ENCODE results near the gene IL3. TPM values are rescaled to one million over a fixed set of nuclear protein-coding genes. Genes with fewer than 3 reads are reported as not detected.
A peak's percentile ranks its signal among the peaks of the same experiment; 100 is the strongest.

The IL3 gene
- total RNA-seq, 1 donor from 2014 or later = not detected

DNA sequence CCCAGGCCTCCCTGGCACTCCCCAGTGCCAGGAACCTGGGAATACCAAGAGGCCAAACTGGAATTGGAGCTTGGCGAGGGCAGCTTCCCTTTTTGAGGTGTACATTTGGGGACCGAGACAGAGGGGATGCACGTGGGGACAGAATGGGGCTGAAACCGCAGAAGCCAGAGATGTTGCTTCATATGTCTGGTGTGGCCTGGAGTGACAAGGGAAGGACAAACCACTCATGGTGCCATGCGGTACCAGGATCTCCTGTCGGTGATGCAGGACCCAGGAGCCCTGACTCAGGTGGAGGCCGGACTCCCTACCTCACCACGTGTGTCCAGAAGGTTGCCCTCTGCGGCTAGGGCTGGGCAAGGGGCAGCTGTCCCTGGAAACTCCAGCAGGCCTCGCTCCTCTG is 9.1 kb downstream of the IL3 start:
- H3K4me3 Mint-ChIP-seq = no peak overlapping the region
- peaks cover 4% of the 10 kb centered on the region for H3K27me3 Mint-ChIP-seq (ENCODE audit: insufficient read depth, low read depth)
- Histone ChIP-seq H3K27me3 (no peaks in the 10 kb centered on the region), H3K4me1 (no peaks in the 10 kb centered on the region), H3K4me2 (no peak overlapping the region), H3K36me3 (no peaks in the 10 kb centered on the region), H4K20me1 (ENCODE audit: low read depth) (no peaks in the 10 kb centered on the region), H3F3A (ENCODE audit: low read depth) (no peaks in the 10 kb centered on the region), H3K27ac (no peak overlapping the region), H3K79me2 (ENCODE audit: low read depth) (no peaks in the 10 kb centered on the region), H3K4me3 (no peak overlapping the region), H3K9ac (no peak overlapping the region), H3K9me3 (ENCODE audit: low read depth) (no peaks in the 10 kb centered on the region), H2AFZ (replicated peaks) (no peak overlapping the region)
- H3K9me3 Mint-ChIP-seq = no peaks in the 10 kb centered on the region
- no peak for DNase-seq (ENCODE audit: low spot score)
- H3K27ac Mint-ChIP-seq = no peak overlapping the region
- no peaks in the 10 kb centered on the region for H3K4me1 Mint-ChIP-seq
- peaks cover 1% of the 10 kb centered on the region for H3K36me3 Mint-ChIP-seq
- TF ChIP-seq EZH2 (IDR thresholded peaks at IDR 0.05) = no peak
- no peak for TF ChIP-seq CTCF (IDR thresholded peaks at IDR 0.05)
- TF ChIP-seq EZH2phosphoT487 (IDR thresholded peaks at IDR 0.05) = no peak

DNA sequence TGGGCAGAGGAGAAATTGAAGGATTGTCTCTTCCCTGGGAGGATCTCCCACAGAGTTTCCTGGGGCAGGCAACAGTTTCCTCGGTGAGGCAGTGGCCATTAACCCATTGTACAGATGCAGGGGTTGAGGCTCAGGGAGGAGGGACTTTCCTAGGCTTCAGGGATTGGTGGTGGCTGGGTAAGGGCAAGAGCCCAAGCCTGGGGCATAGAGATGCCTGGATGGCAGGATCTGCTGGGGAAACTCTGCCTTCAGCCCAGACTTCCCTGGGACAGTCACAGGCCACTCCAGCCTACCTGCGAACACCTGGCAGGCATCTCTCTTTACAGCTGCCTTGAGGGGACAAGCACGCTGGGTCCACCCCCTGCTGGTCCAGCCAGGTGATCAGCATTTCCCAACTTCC is 9.5 kb downstream of the IL3 start:
- Mint-ChIP-seq H3K27ac (no peak overlapping the region), H3K9me3 (no peaks in the 10 kb centered on the region)

GRCh38 chr5:132070460-132071337 is 10.2 kb downstream of the IL3 start:
- Histone ChIP-seq H3F3A (ENCODE audit: low read depth) (no peaks in the 10 kb centered on the region), H3K36me3 (no peaks in the 10 kb centered on the region), H3K9me3 (ENCODE audit: low read depth) (no peaks in the 10 kb centered on the region), H2AFZ (replicated peaks) (no peak overlapping the region), H3K27ac (no peak overlapping the region), H3K79me2 (ENCODE audit: low read depth) (no peaks in the 10 kb centered on the region), H4K20me1 (ENCODE audit: low read depth) (no peaks in the 10 kb centered on the region), H3K4me1 (peaks cover 7% of the 10 kb centered on the region), H3K4me3 (no peak overlapping the region), H3K4me2 (no peak overlapping the region), H3K9ac (no peak overlapping the region), H3K27me3 (no peaks in the 10 kb centered on the region)
- DNase-seq (ENCODE audit: low spot score) = no peak
- Mint-ChIP-seq H3K36me3 (peaks cover 1% of the 10 kb centered on the region), H3K4me1 (peaks cover 5% of the 10 kb centered on the region), H3K4me3 (no peak overlapping the region), H3K9me3 (no peaks in the 10 kb centered on the region), H3K27ac (peak overlapping the region; percentile 78), H3K27me3 (ENCODE audit: insufficient read depth, low read depth) (peaks cover 4% of the 10 kb centered on the region)
- TF ChIP-seq EZH2phosphoT487 (IDR thresholded peaks at IDR 0.05) (no peak), CTCF (IDR thresholded peaks at IDR 0.05) (no peak), EZH2 (IDR thresholded peaks at IDR 0.05) (no peak)

More for the DNA sequence above, 9.5 kb downstream of the IL3 start:
- H3K36me3 Mint-ChIP-seq = peaks cover 1% of the 10 kb centered on the region
- Histone ChIP-seq H3K4me2 (no peak overlapping the region), H3K4me1 (peaks cover 4% of the 10 kb centered on the region), H3K9me3 (ENCODE audit: low read depth) (no peaks in the 10 kb centered on the region), H3K79me2 (ENCODE audit: low read depth) (no peaks in the 10 kb centered on the region), H3K27ac (no peak overlapping the region), H3F3A (ENCODE audit: low read depth) (no peaks in the 10 kb centered on the region), H3K4me3 (no peak overlapping the region), H3K27me3 (no peaks in the 10 kb centered on the region), H4K20me1 (ENCODE audit: low read depth) (no peaks in the 10 kb centered on the region), H3K9ac (no peak overlapping the region), H3K36me3 (no peaks in the 10 kb centered on the region), H2AFZ (replicated peaks) (no peak overlapping the region)
- peaks cover 4% of the 10 kb centered on the region for H3K4me1 Mint-ChIP-seq
- no peak overlapping the region for H3K4me3 Mint-ChIP-seq
- no peak for DNase-seq (ENCODE audit: low spot score)
- peaks cover 4% of the 10 kb centered on the region for H3K27me3 Mint-ChIP-seq (ENCODE audit: insufficient read depth, low read depth)
- TF ChIP-seq EZH2 (IDR thresholded peaks at IDR 0.05) (no peak), EZH2phosphoT487 (IDR thresholded peaks at IDR 0.05) (no peak), CTCF (IDR thresholded peaks at IDR 0.05) (no peak)
